GM19328 (cell line): ENCODE measurements around the gene COL4A2.

ENCODE experiments used
- ATAC-seq: cut with Tn5 transposase; IDR thresholded peaks from one replicate; pipeline ENCODE4 v1.9.1; 2021; ENCODE audit warnings: mild to moderate bottlenecking, moderate library complexity; ENCODE audit not compliant: unreplicated experiment

Gene COL4A2

GRCh38 chr13:110306960-110307766, at the start of gene COL4A2, which contains the start of gene COL4A1:
COL4A2 (plus strand) TSS chr13:110307284; CDS start chr13:110307904, 620 bp downstream.
COL4A1 (minus strand) TSS chr13:110307157; CDS start chr13:110307027, 130 bp downstream.
- ATAC-seq = no peak

GRCh38 chr13:110257408-110257807, 49.7 kb upstream of the COL4A2 start:
- ATAC-seq = no peak

- ATAC-seq = no peak
Measured at GRCh38 chr13:110258876-110259631, 48.0 kb upstream of the COL4A2 start.

GRCh38 chr13:110259651-110260050, 47.4 kb upstream of the COL4A2 start:
- no peak for ATAC-seq

- no peak for ATAC-seq
Measured at GRCh38 chr13:110261166-110262081, 45.7 kb upstream of the COL4A2 start.

- ATAC-seq = no peak
Measured at GRCh38 chr13:110262082-110262436, 45.0 kb upstream of the COL4A2 start.

DNA sequence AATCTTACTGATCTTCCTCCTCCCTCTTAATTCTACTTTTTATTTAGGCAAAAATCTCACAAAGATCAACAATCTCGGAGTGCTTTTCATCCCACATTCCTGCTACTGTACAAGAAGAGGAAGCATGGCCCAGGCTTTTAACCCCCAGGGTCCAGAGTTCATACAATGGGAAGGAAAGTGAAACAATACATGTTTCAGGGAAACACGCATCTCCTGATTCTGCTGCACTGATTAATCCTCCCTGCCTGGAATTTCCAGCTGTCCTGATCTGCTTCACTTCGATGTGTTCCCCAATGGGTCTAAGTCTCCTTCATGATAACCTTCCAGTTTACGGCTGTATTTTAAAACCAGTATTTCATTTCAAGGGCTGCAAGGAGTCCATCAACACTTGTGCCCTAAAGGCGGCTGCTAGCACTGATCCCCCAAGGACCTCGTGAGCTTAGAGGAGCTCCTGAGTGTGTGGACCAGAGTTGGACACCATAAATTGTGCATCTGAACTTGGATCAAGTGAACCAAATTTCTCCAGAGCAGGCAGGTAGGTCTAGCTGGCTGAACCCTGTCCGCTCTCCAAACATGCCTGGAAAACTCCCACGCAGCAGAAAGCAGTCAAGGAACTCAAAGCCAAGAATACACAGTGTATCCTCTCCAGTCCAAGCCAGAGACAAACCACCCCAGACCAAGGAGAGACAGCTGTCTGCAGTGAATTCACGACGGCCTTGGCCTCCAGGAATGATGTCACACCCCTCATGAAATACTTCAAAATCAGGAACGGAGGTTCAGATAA, 44.4 kb upstream of the COL4A2 start:
- ATAC-seq = no peak

DNA sequence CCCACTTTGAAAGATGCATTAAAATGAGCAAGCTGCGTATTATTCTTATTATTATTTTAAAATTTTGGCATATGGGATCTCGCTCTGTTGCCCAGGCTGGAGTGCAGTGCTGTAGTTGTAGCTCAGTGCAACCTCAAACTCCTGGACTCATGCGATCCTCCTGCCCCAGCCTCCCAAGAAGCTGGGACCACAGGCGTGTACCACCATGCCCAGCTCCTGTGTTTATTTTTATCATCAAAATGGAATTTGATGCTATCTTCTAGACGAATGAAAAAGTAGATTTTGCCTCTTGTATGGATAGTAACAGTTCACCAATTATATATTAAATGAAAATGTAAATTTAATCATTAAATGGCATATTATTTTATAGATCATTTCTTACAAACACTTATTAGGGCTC, 43.7 kb upstream of the COL4A2 start:
- ATAC-seq = no peak

GRCh38 chr13:110263888-110264287, 43.2 kb upstream of the COL4A2 start:
- ATAC-seq = no peak

- ATAC-seq = no peak
Measured at GRCh38 chr13:110264685-110265275, 42.3 kb upstream of the COL4A2 start.

DNA sequence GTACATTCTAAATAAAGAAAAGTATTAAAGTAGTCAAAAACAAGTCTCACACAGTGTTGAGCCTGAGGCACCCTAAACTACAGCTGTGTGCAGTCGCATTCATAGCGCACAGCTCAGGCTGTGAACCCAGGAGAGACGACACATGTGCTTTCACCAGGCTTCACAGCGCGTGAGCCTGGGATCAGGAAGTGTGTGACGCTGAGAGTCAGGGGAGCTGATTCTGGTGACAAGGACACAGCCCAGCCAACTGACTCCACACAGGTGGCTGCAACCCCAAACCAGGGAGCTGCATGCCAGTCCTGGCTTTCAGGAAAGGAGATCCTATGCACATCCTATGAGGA, 41.8 kb upstream of the COL4A2 start:
- ATAC-seq = no peak

- ATAC-seq = no peak
Measured at GRCh38 chr13:110265682-110266430, 41.2 kb upstream of the COL4A2 start.

- ATAC-seq = no peak
Measured at GRCh38 chr13:110266431-110266809, 40.7 kb upstream of the COL4A2 start.

DNA sequence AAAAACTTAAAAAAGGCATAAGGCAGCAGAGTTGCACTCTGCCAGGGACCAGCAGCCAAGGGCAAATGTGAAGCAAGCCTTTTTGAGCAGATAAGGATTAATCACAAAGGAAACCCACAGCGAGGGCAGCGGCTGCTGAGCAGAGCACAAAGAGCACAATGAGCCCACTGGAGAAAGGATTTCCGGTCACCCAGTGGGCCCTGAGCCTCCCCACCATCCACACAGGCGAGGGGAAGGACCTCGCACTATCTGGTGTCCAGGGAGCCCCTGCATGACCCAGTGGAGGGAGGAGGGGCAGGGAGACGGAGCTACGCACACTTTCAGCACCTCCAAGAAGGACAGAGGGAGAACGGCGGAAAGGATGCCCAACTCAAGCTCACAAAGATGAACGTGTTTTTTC, 40.1 kb upstream of the COL4A2 start:
- ATAC-seq = no peak

DNA sequence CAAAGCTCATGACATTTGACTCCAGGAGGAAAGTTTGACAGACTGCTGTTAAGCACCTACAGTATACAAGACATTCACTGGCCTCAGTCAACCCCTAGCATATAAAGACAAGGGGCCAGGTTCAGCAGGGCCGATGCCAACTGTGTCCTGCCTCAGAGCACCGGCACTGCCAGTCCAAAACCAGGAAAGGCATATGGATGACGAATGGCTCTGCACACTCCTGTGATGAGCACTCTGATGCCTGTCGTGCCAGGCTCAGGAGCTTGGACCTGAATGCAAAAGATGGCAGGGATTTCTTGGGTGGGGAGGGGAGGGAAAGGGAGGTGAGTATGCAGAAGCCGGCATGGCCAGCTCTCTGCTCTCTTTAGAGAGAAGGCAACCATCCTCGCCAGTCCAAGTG, 39.0 kb upstream of the COL4A2 start:
- ATAC-seq = no peak

GRCh38 chr13:110268576-110269185, 38.4 kb upstream of the COL4A2 start:
- no peak for ATAC-seq

GRCh38 chr13:110269509-110270185, 37.4 kb upstream of the COL4A2 start:
- no peak for ATAC-seq

DNA sequence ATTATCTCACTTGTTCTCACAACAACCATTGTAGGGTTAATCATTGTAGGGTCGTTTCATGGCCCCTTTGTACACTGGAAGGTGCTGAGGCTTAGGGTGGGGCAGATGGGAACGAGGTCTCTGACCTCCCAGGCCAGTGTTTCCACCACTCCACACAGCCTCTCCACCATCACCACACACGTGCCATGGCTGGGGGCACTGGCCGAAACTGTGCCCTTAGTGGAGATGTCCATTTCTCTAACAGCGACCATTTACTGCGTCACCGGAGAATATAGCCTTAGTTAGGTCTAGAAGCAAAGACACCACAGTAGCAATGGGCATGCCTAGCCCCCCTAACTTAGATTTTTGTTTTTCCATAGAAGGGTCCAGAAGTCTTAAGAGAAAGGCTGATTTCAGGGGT, 36.6 kb upstream of the COL4A2 start:
- ATAC-seq = no peak
